K562 (cell line): ENCODE data around the gene PLAC1. TPM values are rescaled to one million over a fixed set of nuclear protein-coding genes. Genes with fewer than 3 reads are reported as not detected.

Experiments used
- ATAC-seq: fragments of 200-7000 bp; cut with Tn5 transposase; 3 replicates; pipeline ENCODE4 v1.9.1; 2020; ENCODE audit warnings: moderate library complexity
- BruUV-seq: library from RNA; stranded (reverse); fragments of 400-500 nt; replicated peaks from 2 replicates; lab custom pipeline; 2021; lab: Mats Ljungman, UMichigan
- CTCF ChIA-PET: fragments of 300-600 bp; formaldehyde crosslinking; extraction: SDS; loops from one replicate; lab custom pipeline; 2021; ENCODE audit warnings: low intra/inter-chr PET ratio; lab: Yijun Ruan, JAX
- POLR2A ChIA-PET: fragments of 300-600, 350-650 bp; sonication (Branson Sonifier 250); formaldehyde crosslinking; extraction: SDS; loops from one replicate; lab custom pipeline; 2021; ENCODE audit warnings: antibody characterized with exemption, inconsistent platforms; lab: Yijun Ruan, JAX
- DNase-seq, 4 experiments: peaks; one replicate each; pipeline versions ENCODE4 v3.0.0 to v3.0.0-alpha.2; 2011 to 2018; ENCODE audit warnings: low spot score in 3 of 4, mixed read lengths in 3 of 4; ENCODE audit errors: extremely low read depth in 1 of 4
- FAIRE-seq: peaks from 2 replicates; lab custom pipeline; 2011; peaks lifted over from hg19 to GRCh38; lab: Jason Lieb, UNC
- H2AFZ ChIP-seq: 2 replicates; pipeline ENCODE4 v1.6.0; 2011; ENCODE audit warnings: low read depth, low read length, control low read depth, inconsistent platforms
- H3K27ac ChIP-seq: fragments of 200-600 bp; 3 replicates; pipeline ENCODE4 v1.8.0; 2011; ENCODE audit warnings: low read depth, mild to moderate bottlenecking, control low read depth, inconsistent platforms, low read length, moderate library complexity, mixed read lengths; ENCODE audit errors: extremely low read depth
- H3K27me3 ChIP-seq, 2 experiments: fragments of 300-600 bp in 1 of 2; 2 replicates in 1 of 2; 3 replicates in 1 of 2; pipeline versions ENCODE4 v1.6.0 to v1.8.0; 2011; ENCODE audit warnings: inconsistent platforms in 2 of 2, low read length in 2 of 2, mild to moderate bottlenecking in 1 of 2, mixed read lengths in 1 of 2, moderate library complexity in 1 of 2; ENCODE audit not compliant: control insufficient read depth in 2 of 2, insufficient read depth in 2 of 2
- H3K36me3 ChIP-seq: fragments of 300-600 bp; 3 replicates; pipeline ENCODE4 v1.8.0; 2011; ENCODE audit warnings: mild to moderate bottlenecking, low read length, inconsistent platforms; ENCODE audit not compliant: control insufficient read depth, insufficient read depth
- H3K4me1 ChIP-seq, 2 experiments: fragments of 200-600 bp in 1 of 2; replicated peaks in 1 of 2; 2 replicates in 1 of 2; 3 replicates in 1 of 2; pipeline versions ENCODE4 v1.5.1 to v1.8.0; 2011; ENCODE audit warnings: inconsistent platforms in 2 of 2, low read length in 2 of 2, mild to moderate bottlenecking in 1 of 2, mixed read lengths in 1 of 2, moderate library complexity in 1 of 2; ENCODE audit not compliant: control insufficient read depth in 2 of 2, insufficient read depth in 2 of 2
- H3K4me2 ChIP-seq: 2 replicates; pipeline ENCODE4 v1.6.1; 2011; ENCODE audit warnings: low read length, control low read depth, inconsistent platforms, mixed read lengths; ENCODE audit not compliant: insufficient read depth
- H3K4me3 ChIP-seq: fragments of 200-600 bp; sonication (generic), shearing (Covaris generic); 2 replicates; pipeline ENCODE4 v1.5.1; 2016; ENCODE audit warnings: control low read depth, inconsistent platforms
- H3K79me2 ChIP-seq: fragments of 200-600 bp; 3 replicates; pipeline ENCODE4 v1.8.0; 2011; ENCODE audit warnings: low read length, inconsistent platforms; ENCODE audit not compliant: control insufficient read depth, insufficient read depth
- H3K9ac ChIP-seq, 2 experiments: 2 replicates each; pipeline versions ENCODE4 v1.6.0 to v1.6.1; 2011; ENCODE audit warnings: low read depth in 2 of 2, low read length in 2 of 2, control low read depth in 1 of 2, inconsistent platforms in 1 of 2, mild to moderate bottlenecking in 1 of 2, mixed read lengths in 1 of 2; ENCODE audit not compliant: insufficient read depth in 1 of 2
- H3K9me1 ChIP-seq: one replicate; pipeline ENCODE4 v1.6.0; 2011; ENCODE audit warnings: inconsistent platforms, mild to moderate bottlenecking, low read length, moderate library complexity; ENCODE audit not compliant: control insufficient read depth, insufficient read depth
- H3K9me3 ChIP-seq: replicated peaks from 2 replicates; pipeline ENCODE4 v1.5.1; 2011; ENCODE audit warnings: low read depth, low read length, inconsistent platforms; ENCODE audit not compliant: control insufficient read depth, insufficient read depth
- H4K20me1 ChIP-seq: replicated peaks from 2 replicates; pipeline ENCODE4 v1.6.1; 2011; ENCODE audit warnings: low read length, inconsistent platforms, mixed read lengths; ENCODE audit not compliant: control insufficient read depth, insufficient read depth
- C11orf30 ChIP-seq: fragments of 450-650 bp; IDR thresholded peaks from 2 replicates; pipeline ENCODE4 v1.6.1; 2016; ENCODE audit warnings: low read depth, mild to moderate bottlenecking
- HMGXB4 ChIP-seq: sonication (generic); formaldehyde crosslinking; IDR thresholded peaks from 2 replicates; pipeline ENCODE4 v1.8.1; 2023; ENCODE audit warnings: mild to moderate bottlenecking, missing genetic modification reagents
- MAFF ChIP-seq: IDR thresholded peaks from 2 replicates; pipeline ENCODE4 v1.6.1; 2012; ENCODE audit warnings: low read length, improper control_type of control experiment
- MAFG ChIP-seq: fragments of 450-650 bp; conservative IDR thresholded peaks from 2 replicates; pipeline ENCODE4 v1.6.1; 2016; ENCODE audit warnings: missing genetic modification characterization, missing compliant biosample characterization
- MAFK ChIP-seq: IDR thresholded peaks from 2 replicates; pipeline ENCODE4 v1.6.1; 2011; ENCODE audit warnings: low read length, improper control_type of control experiment
- RBM15 ChIP-seq: fragments of 200-400 bp; formaldehyde crosslinking; IDR thresholded peaks from 2 replicates; pipeline ENCODE4 v1.6.1; 2018; ENCODE audit warnings: mild to moderate bottlenecking, low read length, moderate library complexity; ENCODE audit not compliant: insufficient read depth
- SIRT6 ChIP-seq: IDR thresholded peaks from one replicate; pipeline ENCODE4 v1.6.1; 2012; ENCODE audit warnings: low read depth, mild to moderate bottlenecking, control low read depth, inconsistent platforms, low read length, moderate library complexity
- SP1 ChIP-seq: sonication (generic); formaldehyde crosslinking; IDR thresholded peaks from 2 replicates; pipeline ENCODE4 v1.8.1; 2022; ENCODE audit warnings: mild to moderate bottlenecking, missing genetic modification reagents
- TAF9B ChIP-seq: fragments of 450-650 bp; IDR thresholded peaks from 2 replicates; pipeline ENCODE4 v1.6.1; 2018; ENCODE audit warnings: mild to moderate bottlenecking; ENCODE audit not compliant: partially characterized antibody
- TGIF2 ChIP-seq: sonication (generic); formaldehyde crosslinking; IDR thresholded peaks from 2 replicates; pipeline ENCODE4 v1.8.1; 2022; ENCODE audit warnings: mild to moderate bottlenecking, missing genetic modification reagents, moderate library complexity
- ZNF143 ChIP-seq: sonication (generic); formaldehyde crosslinking; IDR thresholded peaks from 2 replicates; pipeline ENCODE4 v1.9.0; 2022; ENCODE audit warnings: mild to moderate bottlenecking, missing genetic modification reagents
- ZNF232 ChIP-seq: sonication (generic); formaldehyde crosslinking; IDR thresholded peaks from 2 replicates; pipeline ENCODE4 v1.8.0; 2022; ENCODE audit warnings: mild to moderate bottlenecking, missing genetic modification reagents
- ZNF316 ChIP-seq: fragments of 450-650 bp; IDR thresholded peaks from 2 replicates; pipeline ENCODE4 v1.6.1; 2016
- WGBS: fragments of 100-300 bp; shearing (Covaris generic); methylation state at CpG from one replicate; pipeline ENCODE4 v1.1.6; 2016; ENCODE audit warnings: low coverage, mixed read lengths; ENCODE audit not compliant: insufficient coverage; ENCODE audit errors: missing lambda C conversion rate; 5-methylcytosine and 5-hydroxymethylcytosine counted together
- in situ Hi-C: fragments of 300-500 bp; cut with MboI; formaldehyde crosslinking; loops from 4 replicates; pipeline ENCODE4 v1.15.0; 2018; ENCODE audit warnings: inconsistent platforms, mixed read lengths
- intact Hi-C: fragments of 100-400 bp; cut with micrococcal nuclease; formaldehyde crosslinking; loops from 2 replicates; pipeline ENCODE4 v1.14.2; 2022
- polyA plus RNA-seq, 8 experiments: library from polyadenylated mRNA; depleted of rRNA in 4 of 8; stranded (reverse) in 5 of 8; unstranded in 3 of 8; fragments of >200 nt; fragmentation: Nextera tagmentation in 2 of 8; fragmentation: Illumina TruSeq in 1 of 8; extraction: Ambion mirVana in 2 of 8; extraction: Trizol in 1 of 8; gene quantifications; 2 replicates each; pipeline versions ENCODE4 v1.2.1 to v1.2.3, GENCODE V29; 2011 to 2014; ENCODE audit warnings: inconsistent platforms in 1 of 8, missing spikeins in 1 of 8
- total RNA-seq, 7 experiments: library from RNA; depleted of rRNA in 6 of 7; stranded (reverse); fragments of >200 nt in 6 of 7; fragmentation: Illumina TruSeq in 2 of 7; extraction: Trizol in 2 of 7; gene quantifications; 2 replicates each; pipeline versions ENCODE4 v1.2.1 to v1.2.3, GENCODE V29; 2011 to 2021; ENCODE audit warnings: low replicate concordance in 1 of 7

PLAC1 gene
- total and polyA plus RNA-seq, 9 of the 15 experiments (the other 6 are each of a cell fraction or from before 2014, with no cell fraction given): 0.82 to 9.1 (median 1.7) TPM

GRCh38 chrX:134645936-134646543 is 12.2 kb downstream of the PLAC1 start:
- in situ Hi-C loops (no loop called here), intact Hi-C loops (no loop called here)
- Histone ChIP-seq H3K27ac (no peak overlapping the region), H3K36me3 (no peaks in the 10 kb centered on the region), H3K79me2 (no peaks in the 10 kb centered on the region), H4K20me1 (no peaks in the 10 kb centered on the region), H3K27me3 (peaks cover 0 to 6% of the 10 kb centered on the region in 2 experiments; a peak in 1 of 5 replicates), H2AFZ (no peak overlapping the region), H3K4me2 (no peak overlapping the region), H3K4me3 (no peak overlapping the region), H3K9ac (no peak overlapping the region), H3K9me3 (no peaks in the 10 kb centered on the region), H3K4me1 (peaks cover 0 to 2% of the 10 kb centered on the region in 2 experiments; a peak in 1 of 5 replicates), H3K9me1 (no peaks in the 10 kb centered on the region)
- 11% methylated on average over 6 of the region's 6 CpGs for WGBS
- ATAC-seq (no peak), DNase-seq (no peak), FAIRE-seq (no peak)
- TF ChIP-seq ZNF232 (CRISPR knock-in tag) (no peak), TAF9B (no peak), C11orf30 (peak; percentile 69; the same call in 1 of the 2 replicates), ZNF143 (CRISPR knock-in tag) (no peak), SIRT6 (no peak), RBM15 (no peak), SP1 (no peak), ZNF316 (peak; percentile 52), MAFG (tag) (peak; percentile 66), MAFF (peak; percentile 55; the same call in 1 of the 2 replicates), TGIF2 (CRISPR knock-in tag) (no peak), MAFK (peak; percentile 36; the same call in 1 of the 2 replicates), HMGXB4 (CRISPR knock-in tag) (no peak)
- ChIA-PET POLR2A (no interaction called here), CTCF (no interaction called here)
- no TSS peak for BruUV-seq
